Immature natural killer cell (primary cell): ENCODE data around the gene ARMS2. TPM values are rescaled to one million over a fixed set of nuclear protein-coding genes. Genes with fewer than 3 reads are reported as not detected.

ENCODE experiments used
- DNase-seq, 3 donors: peaks; one replicate each; pipeline ENCODE4 v3.0.0; 2022; ENCODE audit warnings: mixed read lengths in 1 of 3
- H3K27ac Mint-ChIP-seq, 6 donors: one replicate each; pipeline ENCODE4 v1.8.0; 2020; ENCODE audit warnings: mixed read lengths in 6 of 6, mild to moderate bottlenecking in 5 of 6, inconsistent platforms in 4 of 6, moderate library complexity in 3 of 6
- H3K27me3 Mint-ChIP-seq, 3 donors: one replicate each; pipeline ENCODE4 v1.8.0; 2020 to 2021; ENCODE audit warnings: low read depth in 3 of 3, mild to moderate bottlenecking in 3 of 3, mixed read lengths in 3 of 3, moderate library complexity in 3 of 3, inconsistent platforms in 1 of 3
- H3K36me3 Mint-ChIP-seq, 3 donors: one replicate each; pipeline ENCODE4 v1.8.0; 2020; ENCODE audit warnings: mixed read lengths in 3 of 3, inconsistent platforms in 2 of 3, mild to moderate bottlenecking in 2 of 3
- H3K4me1 Mint-ChIP-seq, 2 donors: one replicate each; pipeline ENCODE4 v1.8.0; 2020; ENCODE audit warnings: inconsistent platforms in 2 of 2, mild to moderate bottlenecking in 2 of 2, mixed read lengths in 2 of 2, moderate library complexity in 1 of 2
- H3K4me3 Mint-ChIP-seq, 5 donors: one replicate each; pipeline ENCODE4 v1.8.0; 2020; ENCODE audit warnings: mild to moderate bottlenecking in 5 of 5, mixed read lengths in 5 of 5, inconsistent platforms in 3 of 5, moderate library complexity in 3 of 5
- H3K9me3 Mint-ChIP-seq, 6 donors: one replicate each; pipeline ENCODE4 v1.8.0; 2020; ENCODE audit warnings: mild to moderate bottlenecking in 6 of 6, mixed read lengths in 6 of 6, inconsistent platforms in 4 of 6, moderate library complexity in 3 of 6
- polyA plus RNA-seq, 3 donors: library from polyadenylated mRNA; unstranded; fragments of 300-500 nt; fragmentation: Illumina TruSeq; gene quantifications; one replicate each; pipeline ENCODE4 v1.2.3, GENCODE V29; 2021

Gene ARMS2
- polyA plus RNA-seq, 3 donors from 2014 or later, result not detected

- Mint-ChIP-seq H3K36me3 (no peaks in the 10 kb centered on the region), H3K4me1 (no peaks in the 10 kb centered on the region), H3K27ac (no peak overlapping the region), H3K4me3 (no peak overlapping the region), H3K27me3 (peaks cover 3 to 15% (median 12%) of the 10 kb centered on the region in 3 donors), H3K9me3 (no peaks in the 10 kb centered on the region)
- DNase-seq, result no peak
These were observed 15.4 kb downstream of the ARMS2 start for GRCh38 chr10:122469848-122470247.

- peaks cover 3 to 15% (median 12%) of the 10 kb centered on the region in 3 donors for H3K27me3 Mint-ChIP-seq
- H3K36me3 Mint-ChIP-seq, result no peaks in the 10 kb centered on the region
These were observed 17.2 kb downstream of the ARMS2 start for GRCh38 chr10:122471531-122472177.

DNA sequence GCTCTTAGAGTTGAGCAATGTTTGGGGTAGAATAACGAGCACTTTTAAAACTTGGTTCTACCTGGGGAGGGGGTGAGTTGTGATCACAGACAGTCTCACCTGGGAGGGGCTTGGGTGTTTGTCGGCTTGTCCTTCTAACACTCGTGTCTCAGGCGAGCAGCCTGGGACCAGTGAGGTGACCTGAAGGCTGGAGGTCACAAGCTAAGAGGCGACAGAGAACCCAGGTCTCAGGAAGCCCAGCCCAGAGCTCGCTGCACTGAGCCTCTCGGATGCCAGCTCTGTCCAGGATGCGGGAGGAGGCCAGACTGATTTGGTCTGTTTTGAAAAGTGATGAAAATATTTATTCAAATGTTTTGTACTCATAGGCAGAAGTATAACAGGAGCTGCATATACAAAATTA, 18.7 kb downstream of the ARMS2 start:
- Mint-ChIP-seq H3K9me3 (no peaks in the 10 kb centered on the region), H3K4me1 (no peaks in the 10 kb centered on the region), H3K4me3 (no peak overlapping the region), H3K27ac (no peak overlapping the region), H3K27me3 (peaks cover 3 to 15% (median 12%) of the 10 kb centered on the region in 3 donors), H3K36me3 (no peaks in the 10 kb centered on the region)
- no peak for DNase-seq

More at GRCh38 chr10:122471531-122472177, 17.2 kb downstream of the ARMS2 start:
- Mint-ChIP-seq H3K9me3 (no peaks in the 10 kb centered on the region), H3K4me1 (no peaks in the 10 kb centered on the region), H3K4me3 (no peak overlapping the region), H3K27ac (no peak overlapping the region)
- no peak for DNase-seq

- no peak for DNase-seq
- H3K27me3 Mint-ChIP-seq, result peaks cover 3 to 15% (median 12%) of the 10 kb centered on the region in 3 donors
- no peaks in the 10 kb centered on the region for H3K36me3 Mint-ChIP-seq
- H3K27ac Mint-ChIP-seq, result no peak overlapping the region
- H3K9me3 Mint-ChIP-seq, result no peaks in the 10 kb centered on the region
- H3K4me3 Mint-ChIP-seq, result no peak overlapping the region
- no peaks in the 10 kb centered on the region for H3K4me1 Mint-ChIP-seq
These were observed 19.8 kb downstream of the ARMS2 start for GRCh38 chr10:122474131-122474818.

DNA sequence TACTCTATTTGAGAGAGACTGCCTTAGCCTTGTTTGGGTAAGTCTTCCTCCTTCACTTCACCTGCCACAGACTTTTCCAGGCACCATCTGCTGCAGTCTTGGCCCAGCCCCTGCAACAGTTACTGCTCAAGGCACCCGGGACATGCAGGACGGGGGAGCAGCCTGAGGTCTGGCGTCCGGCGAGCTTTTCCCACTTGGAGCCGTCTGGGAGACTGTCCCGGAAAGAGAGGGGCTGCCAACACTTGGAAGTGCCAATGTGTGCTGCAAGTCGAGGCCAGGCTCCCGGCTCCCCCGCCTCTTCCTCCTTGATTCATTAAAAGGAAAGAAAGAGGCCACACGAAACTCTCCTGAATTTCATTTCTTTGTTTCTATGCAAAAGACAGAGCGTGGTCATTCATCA, 20.6 kb downstream of the ARMS2 start:
- no peaks in the 10 kb centered on the region for H3K4me1 Mint-ChIP-seq
- H3K27ac Mint-ChIP-seq, result no peak overlapping the region
- DNase-seq, result no peak
- H3K36me3 Mint-ChIP-seq, result no peaks in the 10 kb centered on the region
- no peaks in the 10 kb centered on the region for H3K9me3 Mint-ChIP-seq
- H3K27me3 Mint-ChIP-seq, result peaks cover 1 to 15% (median 12%) of the 10 kb centered on the region in 3 donors
- H3K4me3 Mint-ChIP-seq, result no peak overlapping the region

DNA sequence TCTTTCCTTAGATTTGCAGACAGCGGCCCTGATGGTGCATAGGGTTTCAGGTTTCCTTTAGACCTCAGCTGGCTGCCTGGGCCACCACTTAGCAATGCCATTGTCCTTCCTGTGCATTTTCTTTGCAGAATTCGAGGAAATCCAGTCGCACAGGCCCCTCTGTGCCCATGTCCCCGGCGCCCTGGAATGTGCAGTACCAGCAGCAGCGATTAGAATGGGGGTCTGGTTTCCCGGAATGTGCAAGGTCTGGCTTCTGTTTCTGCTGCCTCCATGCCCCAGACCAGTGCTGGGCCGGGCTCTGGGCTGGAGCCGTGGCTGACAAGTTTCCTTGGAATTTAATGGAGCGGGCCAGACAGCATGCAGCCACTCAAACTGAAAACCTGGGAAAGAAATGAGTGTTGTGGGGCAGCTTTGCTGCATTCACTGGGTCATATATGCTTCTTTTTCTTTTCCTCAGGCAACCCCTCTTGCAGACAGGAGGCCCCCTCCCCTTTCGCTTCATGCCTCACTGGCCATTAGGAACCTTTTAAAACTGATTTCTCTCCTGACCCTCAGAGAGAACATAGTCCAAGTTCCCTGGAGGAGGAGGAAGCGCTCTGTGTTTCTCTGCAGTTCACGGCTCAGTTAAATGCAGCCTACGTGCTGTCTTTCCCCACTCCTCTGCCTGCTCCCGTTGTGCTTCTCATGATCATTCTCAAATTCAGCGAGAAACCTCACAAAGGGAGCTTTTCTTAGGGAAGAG, 21.3 kb downstream of the ARMS2 start:
- DNase-seq, result no peak
- Mint-ChIP-seq H3K4me3 (no peak overlapping the region), H3K27me3 (peaks cover 1 to 11% (median 9%) of the 10 kb centered on the region in 3 donors), H3K36me3 (no peaks in the 10 kb centered on the region), H3K4me1 (no peaks in the 10 kb centered on the region), H3K9me3 (no peaks in the 10 kb centered on the region), H3K27ac (no peak overlapping the region)

DNA sequence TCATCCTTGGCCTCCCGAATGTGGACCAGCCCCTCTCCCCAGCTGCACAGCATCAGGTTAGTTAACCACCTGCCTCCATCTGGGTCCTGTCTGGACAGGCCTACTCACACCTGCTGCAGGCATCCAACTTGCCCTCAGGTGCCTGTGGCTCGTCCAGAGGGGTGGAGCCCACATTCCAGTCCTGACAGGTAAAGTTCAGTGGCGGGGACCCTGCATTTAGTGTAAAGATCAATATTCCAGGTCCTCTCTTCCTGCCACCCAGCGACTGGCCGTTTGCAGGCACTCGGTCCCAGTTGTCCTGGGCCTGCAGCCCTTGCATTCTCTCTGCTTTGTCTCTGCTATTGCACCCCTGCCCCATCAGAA, 21.9 kb downstream of the ARMS2 start:
- no peak overlapping the region for H3K27ac Mint-ChIP-seq
- no peaks in the 10 kb centered on the region for H3K9me3 Mint-ChIP-seq
- peaks cover under 1 to 12% (median 9%) of the 10 kb centered on the region in 3 donors for H3K27me3 Mint-ChIP-seq
- no peaks in the 10 kb centered on the region for H3K36me3 Mint-ChIP-seq
- no peak overlapping the region for H3K4me3 Mint-ChIP-seq
- no peaks in the 10 kb centered on the region for H3K4me1 Mint-ChIP-seq
- DNase-seq, result no peak

- no peak overlapping the region for H3K4me3 Mint-ChIP-seq
- no peaks in the 10 kb centered on the region for H3K9me3 Mint-ChIP-seq
- no peaks in the 10 kb centered on the region for H3K36me3 Mint-ChIP-seq
- no peak overlapping the region for H3K27ac Mint-ChIP-seq
- peaks cover 0 to 15% (median 9%) of the 10 kb centered on the region in 3 donors for H3K27me3 Mint-ChIP-seq
- H3K4me1 Mint-ChIP-seq, result no peaks in the 10 kb centered on the region
- no peak for DNase-seq
These were observed 23.0 kb downstream of the ARMS2 start for GRCh38 chr10:122477436-122477835.

DNA sequence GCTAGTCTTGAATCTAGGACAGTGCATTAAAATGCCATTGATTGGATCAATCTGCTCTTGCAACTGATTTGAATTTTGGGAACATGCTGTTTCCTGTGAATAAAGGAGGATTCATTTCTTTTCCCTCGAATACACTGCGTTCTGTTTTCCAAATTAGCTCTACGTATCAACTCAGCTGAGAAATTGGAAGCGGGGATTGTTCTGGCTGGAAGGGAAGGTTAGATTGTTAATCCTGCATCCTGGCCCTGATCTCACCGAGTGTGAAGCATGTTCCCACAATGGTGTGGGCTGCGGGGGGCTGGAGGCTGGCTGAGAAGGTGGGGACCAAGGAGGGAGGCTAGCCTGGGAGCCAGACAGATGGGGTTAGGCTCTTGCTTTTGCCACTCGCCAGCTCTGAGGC, 24.5 kb downstream of the ARMS2 start:
- Mint-ChIP-seq H3K27me3 (peaks cover 0 to 10% (median 4%) of the 10 kb centered on the region in 3 donors), H3K4me1 (no peaks in the 10 kb centered on the region), H3K36me3 (no peaks in the 10 kb centered on the region), H3K9me3 (no peaks in the 10 kb centered on the region), H3K4me3 (no peak overlapping the region), H3K27ac (no peak overlapping the region)
- DNase-seq, result no peak

GRCh38 chr10:122480146-122480833, 25.8 kb downstream of the ARMS2 start:
- no peaks in the 10 kb centered on the region for H3K9me3 Mint-ChIP-seq
- no peak overlapping the region for H3K4me3 Mint-ChIP-seq
- no peak overlapping the region for H3K27ac Mint-ChIP-seq
- H3K4me1 Mint-ChIP-seq, result no peaks in the 10 kb centered on the region
- H3K27me3 Mint-ChIP-seq, result peaks cover 0 to 5% (median 3%) of the 10 kb centered on the region in 3 donors
- no peaks in the 10 kb centered on the region for H3K36me3 Mint-ChIP-seq
- DNase-seq, result no peak

GRCh38 chr10:122481296-122482056, 27.0 kb downstream of the ARMS2 start:
- H3K4me1 Mint-ChIP-seq, result no peaks in the 10 kb centered on the region
- H3K27ac Mint-ChIP-seq, result no peak overlapping the region
- H3K4me3 Mint-ChIP-seq, result no peak overlapping the region
- H3K9me3 Mint-ChIP-seq, result no peaks in the 10 kb centered on the region
- DNase-seq, result no peak
- no peaks in the 10 kb centered on the region for H3K36me3 Mint-ChIP-seq
- peaks cover 0 to 5% (median 3%) of the 10 kb centered on the region in 3 donors for H3K27me3 Mint-ChIP-seq

DNA sequence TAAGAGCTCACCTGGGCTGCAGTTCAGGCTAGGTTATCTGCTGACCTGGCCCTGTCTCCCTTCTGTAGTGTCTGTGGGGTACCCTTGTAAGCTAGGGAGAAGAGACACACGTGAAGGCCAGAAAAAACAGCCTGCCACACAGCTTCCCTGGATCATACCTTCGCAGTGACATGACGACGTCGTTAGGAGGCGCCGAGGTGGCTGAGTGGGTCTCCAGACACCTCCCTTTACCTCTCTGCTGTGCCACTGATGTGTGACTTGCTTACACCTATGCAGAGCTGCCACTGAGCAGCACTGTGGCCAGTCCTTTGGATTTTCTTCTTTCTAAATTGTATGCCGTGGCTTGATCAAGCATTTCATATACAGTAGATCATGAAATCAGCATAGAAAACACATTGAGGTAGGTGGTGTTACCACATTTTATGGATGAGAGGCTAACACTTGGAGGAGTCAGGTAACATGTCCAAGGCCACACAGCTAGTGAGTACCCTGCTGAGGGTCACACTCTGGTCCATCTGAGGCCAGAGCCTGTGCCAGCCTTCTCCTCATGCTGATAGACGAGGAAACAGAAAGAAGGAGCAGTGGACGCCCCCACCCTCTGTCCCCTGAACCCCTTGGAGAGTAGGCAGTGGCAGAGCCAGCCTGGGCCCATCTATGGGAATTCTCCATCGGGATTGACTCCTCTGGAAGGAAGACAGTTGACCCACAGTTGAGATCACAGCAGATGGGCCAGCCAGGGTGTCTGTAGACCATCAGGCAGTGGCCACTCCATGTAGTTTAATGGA, 30.0 kb downstream of the ARMS2 start:
- peaks cover 0 to 9% (median 3%) of the 10 kb centered on the region in 3 donors for H3K27me3 Mint-ChIP-seq
- no peak overlapping the region for H3K27ac Mint-ChIP-seq
- DNase-seq, result no peak
- no peaks in the 10 kb centered on the region for H3K36me3 Mint-ChIP-seq
- no peak overlapping the region for H3K4me3 Mint-ChIP-seq
- no peaks in the 10 kb centered on the region for H3K4me1 Mint-ChIP-seq
- no peaks in the 10 kb centered on the region for H3K9me3 Mint-ChIP-seq

DNA sequence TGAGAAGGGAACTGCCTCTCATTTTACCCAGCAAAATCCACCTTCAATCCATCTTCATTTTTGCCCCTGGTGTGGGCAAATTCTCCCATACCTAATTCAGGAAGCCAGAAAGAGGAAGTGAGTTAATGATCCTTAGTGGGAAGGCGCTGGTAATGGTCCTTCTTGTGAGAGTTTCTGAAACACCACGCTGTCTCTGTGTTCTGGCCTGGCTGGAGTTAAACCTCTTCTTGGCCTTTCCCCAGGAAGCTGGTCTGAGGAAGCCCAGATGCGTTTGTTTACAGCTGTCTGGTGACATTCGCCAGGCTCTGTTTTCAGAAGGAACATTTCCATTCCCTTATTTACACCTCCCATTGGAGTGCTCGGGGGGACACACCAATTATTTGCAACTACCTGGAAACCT, 31.2 kb downstream of the ARMS2 start:
- Mint-ChIP-seq H3K36me3 (no peaks in the 10 kb centered on the region), H3K27ac (no peak overlapping the region), H3K9me3 (no peaks in the 10 kb centered on the region), H3K4me1 (no peaks in the 10 kb centered on the region), H3K27me3 (peaks cover 0 to 9% (median 3%) of the 10 kb centered on the region in 3 donors), H3K4me3 (no peak overlapping the region)
- DNase-seq, result no peak
